OCI-LY3 (cell line): ENCODE data around the gene CALM3.
"Not testable (repeated sequence)": the region's sequence is repeated elsewhere in the genome, so short reads cannot be mapped to it uniquely, and the experiment has no call there.

ENCODE experiments used
- H2AFZ ChIP-seq: fragments of 200-600, 300-600 bp; shearing (Covaris generic); 2 replicates; pipeline ENCODE4 v1.6.0; 2014; ENCODE audit warnings: antibody characterized with exemption, low read depth, low read length
- H3K27ac ChIP-seq: fragments of 200-600, 300-600 bp; sonication (generic); 2 replicates; pipeline ENCODE4 v1.5.1; 2014; ENCODE audit warnings: mild to moderate bottlenecking, low read length, moderate library complexity, mixed read lengths
- H3K27me3 ChIP-seq: fragments of 200-600, 300-600 bp; sonication (generic); 2 replicates; pipeline ENCODE4 v1.6.1; 2014; ENCODE audit warnings: low read depth, low read length, mixed read lengths
- H3K36me3 ChIP-seq: fragments of 200-600, 300-600 bp; sonication (generic); replicated peaks from 2 replicates; pipeline ENCODE3; 2014; ENCODE audit warnings: low read depth, low read length, mixed read lengths
- H3K4me1 ChIP-seq: fragments of 300-600, 200-600 bp; sonication (generic); 2 replicates; pipeline ENCODE4 v1.6.1; 2014; ENCODE audit warnings: low read length, mixed read lengths
- H3K4me2 ChIP-seq: fragments of 200-600, 300-600 bp; sonication (generic); 2 replicates; pipeline ENCODE4 v1.6.1; 2014; ENCODE audit warnings: low read length, mixed read lengths
- H3K4me3 ChIP-seq: fragments of 300-600, 200-600 bp; sonication (generic); 2 replicates; pipeline ENCODE4 v1.5.1; 2014; ENCODE audit warnings: antibody characterized with exemption, mild to moderate bottlenecking, low read length, moderate library complexity
- H3K79me2 ChIP-seq: fragments of 300-600, 200-600 bp; shearing (Covaris generic); 2 replicates; pipeline ENCODE4 v1.6.1; 2014; ENCODE audit warnings: mild to moderate bottlenecking, low read length, mixed read lengths
- H3K9ac ChIP-seq: fragments of 300-600, 200-600 bp; shearing (Covaris generic); 2 replicates; pipeline ENCODE4 v1.6.0; 2014; ENCODE audit warnings: mild to moderate bottlenecking, low read length, moderate library complexity
- H3K9me3 ChIP-seq: fragments of 200-600, 300-600 bp; shearing (Covaris generic); 2 replicates; pipeline ENCODE4 v1.6.1; 2014; ENCODE audit warnings: low read length, mixed read lengths; ENCODE audit not compliant: insufficient read depth
- H4K20me1 ChIP-seq: fragments of 200-600, 300-600 bp; sonication (generic); 2 replicates; pipeline ENCODE4 v1.6.1; 2016; ENCODE audit warnings: low read length, mixed read lengths; ENCODE audit not compliant: insufficient read depth
- EZH2phosphoT487 ChIP-seq: fragments of 200-600 bp; shearing (Covaris generic); IDR thresholded peaks from 2 replicates; pipeline ENCODE4 v1.6.1; 2018; ENCODE audit warnings: antibody characterized with exemption, mixed run types, low read depth
- TF ChIP-seq, protein P1 (sequence below): fragments of 200-600, 300-600 bp; sonication (generic); IDR thresholded peaks from 2 replicates; pipeline ENCODE4 v1.5.1; 2014; ENCODE audit warnings: antibody characterized with exemption, low read length, low read depth

CALM3 gene

DNA sequence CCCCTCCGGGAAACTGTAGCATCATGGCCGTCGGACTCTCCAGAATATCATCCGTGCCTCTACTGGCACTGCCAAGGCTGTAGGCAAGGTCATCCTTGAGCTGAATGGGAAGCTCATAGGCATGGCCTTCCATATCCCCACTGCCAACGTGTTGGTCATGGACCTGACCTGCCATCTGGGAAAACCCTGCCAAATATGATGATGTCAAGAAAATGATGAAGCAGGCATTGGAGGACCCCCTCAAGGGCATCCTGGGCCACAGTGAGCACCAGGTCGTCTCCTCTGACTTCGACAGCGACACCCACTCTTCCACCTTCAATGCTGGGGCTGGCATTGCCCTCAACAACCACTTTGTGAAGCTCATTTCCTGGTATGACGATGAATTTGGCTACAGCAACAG lies 41.9 kb upstream of the CALM3 start:
- Histone ChIP-seq H3K9me3 (no peaks in the 10 kb centered on the region), H3K27ac (no peak overlapping the region), H4K20me1 (no peaks in the 10 kb centered on the region), H3K79me2 (no peaks in the 10 kb centered on the region), H2AFZ (no peak overlapping the region), H3K4me3 (no peak overlapping the region), H3K27me3 (peaks cover 17% of the 10 kb centered on the region), H3K36me3 (no peaks in the 10 kb centered on the region), H3K9ac (no peak overlapping the region), H3K4me2 (no peak overlapping the region), H3K4me1 (peaks cover 3% of the 10 kb centered on the region; the same call in 1 of the 2 replicates)
- TF ChIP-seq, protein P1, sequence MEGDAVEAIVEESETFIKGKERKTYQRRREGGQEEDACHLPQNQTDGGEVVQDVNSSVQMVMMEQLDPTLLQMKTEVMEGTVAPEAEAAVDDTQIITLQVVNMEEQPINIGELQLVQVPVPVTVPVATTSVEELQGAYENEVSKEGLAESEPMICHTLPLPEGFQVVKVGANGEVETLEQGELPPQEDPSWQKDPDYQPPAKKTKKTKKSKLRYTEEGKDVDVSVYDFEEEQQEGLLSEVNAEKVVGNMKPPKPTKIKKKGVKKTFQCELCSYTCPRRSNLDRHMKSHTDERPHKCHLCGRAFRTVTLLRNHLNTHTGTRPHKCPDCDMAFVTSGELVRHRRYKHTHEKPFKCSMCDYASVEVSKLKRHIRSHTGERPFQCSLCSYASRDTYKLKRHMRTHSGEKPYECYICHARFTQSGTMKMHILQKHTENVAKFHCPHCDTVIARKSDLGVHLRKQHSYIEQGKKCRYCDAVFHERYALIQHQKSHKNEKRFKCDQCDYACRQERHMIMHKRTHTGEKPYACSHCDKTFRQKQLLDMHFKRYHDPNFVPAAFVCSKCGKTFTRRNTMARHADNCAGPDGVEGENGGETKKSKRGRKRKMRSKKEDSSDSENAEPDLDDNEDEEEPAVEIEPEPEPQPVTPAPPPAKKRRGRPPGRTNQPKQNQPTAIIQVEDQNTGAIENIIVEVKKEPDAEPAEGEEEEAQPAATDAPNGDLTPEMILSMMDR = no peak
- TF ChIP-seq EZH2phosphoT487 = no peak

DNA sequence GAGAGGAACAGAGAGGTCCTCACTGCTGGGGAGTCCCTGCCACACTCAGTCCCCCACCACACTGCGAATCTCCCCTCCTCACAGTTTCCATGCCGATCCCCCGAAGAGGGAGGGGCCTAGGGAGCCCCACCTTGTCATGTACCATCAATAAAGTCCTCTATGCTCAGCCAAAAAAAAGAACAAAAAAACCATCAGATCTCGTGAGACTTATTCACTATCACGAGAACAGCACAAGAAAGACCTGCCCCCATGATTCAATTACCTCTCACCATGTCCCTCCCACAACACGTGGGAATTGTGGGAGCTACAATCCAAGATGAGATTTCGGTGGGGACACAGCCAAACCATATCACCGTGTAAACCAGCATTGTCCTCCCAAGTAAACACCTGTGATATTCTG lies 41.5 kb upstream of the CALM3 start:
- H3K4me2 ChIP-seq, H4K20me1 ChIP-seq, H3K27ac ChIP-seq, H3K9me3 ChIP-seq, H3K36me3 ChIP-seq, H2AFZ ChIP-seq, H3K4me1 ChIP-seq, H3K9ac ChIP-seq, H3K79me2 ChIP-seq, H3K4me3 ChIP-seq: not testable (repeated sequence)
- peaks cover 12% of the 10 kb centered on the region; the same call in 1 of the 2 replicates for H3K27me3 ChIP-seq

DNA sequence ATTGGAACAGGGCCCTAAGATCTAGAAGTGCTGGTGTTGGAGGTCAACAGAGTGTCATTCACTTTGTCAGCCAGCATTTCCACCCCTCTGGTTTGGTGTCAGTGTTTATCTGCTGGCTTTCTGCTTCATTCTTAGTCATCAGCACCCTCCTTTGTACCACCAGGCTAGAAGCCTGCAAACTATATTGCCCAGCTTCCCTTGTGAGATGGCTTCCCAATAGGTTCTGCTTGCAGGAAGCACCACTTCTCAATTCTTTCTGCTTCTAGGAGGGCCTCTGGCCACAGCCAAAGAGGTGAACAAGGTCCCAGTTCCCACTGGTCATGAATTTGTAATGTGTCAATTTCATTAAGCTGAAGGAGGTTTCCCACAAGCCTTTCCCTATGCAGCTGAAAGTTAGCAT lies 36.4 kb upstream of the CALM3 start:
- Histone ChIP-seq H3K4me1 (no peaks in the 10 kb centered on the region), H3K79me2 (no peaks in the 10 kb centered on the region), H3K9ac (no peak overlapping the region), H2AFZ (no peak overlapping the region), H4K20me1 (no peaks in the 10 kb centered on the region), H3K9me3 (no peaks in the 10 kb centered on the region), H3K4me3 (no peak overlapping the region), H3K27ac (no peak overlapping the region), H3K36me3 (no peaks in the 10 kb centered on the region), H3K4me2 (no peak overlapping the region), H3K27me3 (no peaks in the 10 kb centered on the region)
- TF ChIP-seq, protein P1 = no peak
- no peak for TF ChIP-seq EZH2phosphoT487

DNA sequence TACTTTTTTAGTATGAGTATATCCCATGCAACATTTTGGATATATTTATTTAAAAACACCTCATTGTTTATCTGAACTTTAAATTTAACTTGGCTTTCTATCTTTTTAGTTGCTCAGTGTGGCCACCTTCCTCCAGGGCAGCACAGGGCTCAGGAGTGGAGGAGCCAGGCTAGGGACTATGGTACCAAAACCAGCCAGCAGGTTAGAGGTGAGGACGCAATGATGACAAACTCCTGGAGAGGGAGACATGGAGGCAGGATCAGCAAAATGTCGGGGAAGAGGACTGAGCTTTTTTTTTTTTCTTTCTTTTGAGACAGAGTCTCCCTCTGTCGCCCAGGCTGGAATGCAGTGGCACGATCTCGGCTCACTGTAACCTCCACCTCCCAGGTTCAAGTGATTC lies 29.6 kb upstream of the CALM3 start:
- Histone ChIP-seq H3K4me2 (no peak overlapping the region), H3K79me2 (no peaks in the 10 kb centered on the region), H4K20me1 (no peaks in the 10 kb centered on the region), H3K27me3 (0 out of 2 replicates have a peak, but pooled peaks cover 5% of the 10 kb centered on the region), H2AFZ (no peak overlapping the region), H3K9ac (no peak overlapping the region), H3K9me3 (no peaks in the 10 kb centered on the region), H3K4me1 (peaks cover 14% of the 10 kb centered on the region), H3K27ac (no peak overlapping the region), H3K4me3 (no peak overlapping the region), H3K36me3 (peaks cover 1% of the 10 kb centered on the region)
- no peak for TF ChIP-seq EZH2phosphoT487
- TF ChIP-seq, protein P1 = peak; percentile 9; the same call in 1 of the 2 replicates
